Daoy (cell line): ENCODE measurements around the gene TMEM132C. TPM values are rescaled to one million over a fixed set of nuclear protein-coding genes. Genes with fewer than 3 reads are reported as not detected.
"Not testable (repeated sequence)": the region's sequence is repeated elsewhere in the genome, so short reads cannot be mapped to it uniquely, and the experiment has no call there.

Experiments used
- DNase-seq: peaks from one replicate; pipeline ENCODE4 v3.0.0-alpha.2; 2015; ENCODE audit warnings: low read depth
- total RNA-seq: library from RNA; depleted of rRNA; stranded (reverse); fragments of >200 nt; shearing (Covaris generic); gene quantifications from 2 replicates; pipeline ENCODE4 v1.2.3, GENCODE V29; 2014; rRNA removed

The TMEM132C gene
- total RNA-seq, result 0.42 TPM in 1 of 2 replicates, not detected in the other

GRCh38 chr12:128267131-128267622 is at the start of gene TMEM132C:
TSS of gene TMEM132C (plus strand) at chr12:128267170. CDS start at chr12:128267403, 233 bp downstream.
- DNase-seq, result no peak

GRCh38 chr12:128224226-128224625 is 42.7 kb upstream of the TMEM132C start:
- DNase-seq, result no peak

- DNase-seq, result no peak
Measured at GRCh38 chr12:128228581-128228980, 38.4 kb upstream of the TMEM132C start.

- DNase-seq, result no peak
Measured at GRCh38 chr12:128235635-128236417, 31.1 kb upstream of the TMEM132C start.

GRCh38 chr12:128236525-128236924 is 30.4 kb upstream of the TMEM132C start:
- no peak for DNase-seq

- no peak for DNase-seq
Measured at GRCh38 chr12:128240745-128241144, 26.2 kb upstream of the TMEM132C start.

- peak; percentile 72 for DNase-seq
Measured at GRCh38 chr12:128245121-128245520, 21.8 kb upstream of the TMEM132C start.

- no peak for DNase-seq
Measured at GRCh38 chr12:128245905-128246304, 21.1 kb upstream of the TMEM132C start.

GRCh38 chr12:128250096-128250495 is 16.9 kb upstream of the TMEM132C start:
- DNase-seq, result no peak

GRCh38 chr12:128253829-128254228 is 13.1 kb upstream of the TMEM132C start:
- DNase-seq, result not testable (repeated sequence)

GRCh38 chr12:128258866-128259555 is 8.0 kb upstream of the TMEM132C start:
- DNase-seq, result no peak

- peak; percentile 41 for DNase-seq
Measured at GRCh38 chr12:128259556-128260070, 7.4 kb upstream of the TMEM132C start.

GRCh38 chr12:128261757-128262156 is 5.2 kb upstream of the TMEM132C start:
- DNase-seq, result no peak

GRCh38 chr12:128265566-128265965 is 1.4 kb upstream of the TMEM132C start:
- no peak for DNase-seq

GRCh38 chr12:128266086-128266485 is 884 bp upstream of the TMEM132C start:
- DNase-seq, result no peak

- DNase-seq, result no peak
Measured at GRCh38 chr12:128266541-128267130, 334 bp upstream of the TMEM132C start.

GRCh38 chr12:128267651-128268378 is 845 bp downstream of the TMEM132C start:
- no peak for DNase-seq

GRCh38 chr12:128268379-128268995 is 1.5 kb downstream of the TMEM132C start:
- no peak for DNase-seq

- DNase-seq, result no peak
Measured at GRCh38 chr12:128269181-128269591, 2.2 kb downstream of the TMEM132C start.

GRCh38 chr12:128276471-128276870 is 9.5 kb downstream of the TMEM132C start:
- DNase-seq, result no peak

- no peak for DNase-seq
Measured at GRCh38 chr12:128286970-128287369, 20.0 kb downstream of the TMEM132C start.
